NCI-H460 (cell line): ENCODE data around the gene LRIT2. TPM values are rescaled to one million over a fixed set of nuclear protein-coding genes. Genes with fewer than 3 reads are reported as not detected.

Source experiments
- DNase-seq: peaks from one replicate; pipeline ENCODE4 v3.0.0-alpha.2; 2016; ENCODE audit warnings: low read depth; ENCODE audit errors: extremely low read depth
- total RNA-seq: library from RNA; depleted of rRNA; stranded (reverse); fragments of >200 nt; shearing (Covaris generic); gene quantifications from 2 replicates; pipeline ENCODE4 v1.2.3, GENCODE V29; 2014

LRIT2 gene
- total RNA-seq, 1 experiment from 2014 or later, result not detected

- DNase-seq, result no peak
Observed at GRCh38 chr10:84244651-84245270, 19.4 kb upstream of the LRIT2 start, which contains the start of gene RGR. Gene RGR (plus strand): TSS chr10:84245053. CDS start chr10:84245091, 38 bp downstream.

GRCh38 chr10:84243759-84244158 lies 18.4 kb upstream of the LRIT2 start:
- DNase-seq, result no peak

GRCh38 chr10:84241185-84241790 lies 15.9 kb upstream of the LRIT2 start, which contains the start of gene LRIT1:
Gene LRIT1 (minus strand): TSS chr10:84241546. CDS start chr10:84241439, 107 bp downstream.
- DNase-seq, result no peak

GRCh38 chr10:84238909-84239308 lies 13.6 kb upstream of the LRIT2 start:
- no peak for DNase-seq

- DNase-seq, result no peak
Observed at GRCh38 chr10:84237199-84238051, 12.1 kb upstream of the LRIT2 start.

- no peak for DNase-seq
Observed at GRCh38 chr10:84236807-84237198, 11.5 kb upstream of the LRIT2 start.

GRCh38 chr10:84235096-84235495 lies 9.8 kb upstream of the LRIT2 start:
- no peak for DNase-seq

GRCh38 chr10:84234479-84234878 lies 9.1 kb upstream of the LRIT2 start:
- DNase-seq, result no peak

GRCh38 chr10:84233940-84234339 lies 8.6 kb upstream of the LRIT2 start:
- DNase-seq, result no peak

GRCh38 chr10:84232376-84232775 lies 7.0 kb upstream of the LRIT2 start:
- no peak for DNase-seq

- DNase-seq, result no peak
Observed at GRCh38 chr10:84230359-84230758, 5.0 kb upstream of the LRIT2 start.

- no peak for DNase-seq
Observed at GRCh38 chr10:84227810-84228209, 2.5 kb upstream of the LRIT2 start.

- DNase-seq, result no peak
Observed at GRCh38 chr10:84226616-84227015, 1.3 kb upstream of the LRIT2 start.

- DNase-seq, result no peak
Observed at GRCh38 chr10:84224411-84225028, 824 bp downstream of the LRIT2 start.

- DNase-seq, result no peak
Observed at GRCh38 chr10:84221916-84222315, 3.4 kb downstream of the LRIT2 start.

GRCh38 chr10:84217746-84218145 lies 7.6 kb downstream of the LRIT2 start:
- no peak for DNase-seq

- DNase-seq, result no peak
Observed at GRCh38 chr10:84216834-84217233, 8.5 kb downstream of the LRIT2 start.

- DNase-seq, result no peak
Observed at GRCh38 chr10:84214612-84215235, 10.6 kb downstream of the LRIT2 start.

- DNase-seq, result no peak
Observed at GRCh38 chr10:84214046-84214572, 11.2 kb downstream of the LRIT2 start.

GRCh38 chr10:84213076-84213475 lies 12.3 kb downstream of the LRIT2 start:
- no peak for DNase-seq
